ENCODE results near the gene PRR20A.
"Not testable (repeated sequence)": the region's sequence is repeated elsewhere in the genome, so short reads cannot be mapped to it uniquely, and the experiment has no call there.

The PRR20A gene

DNA sequence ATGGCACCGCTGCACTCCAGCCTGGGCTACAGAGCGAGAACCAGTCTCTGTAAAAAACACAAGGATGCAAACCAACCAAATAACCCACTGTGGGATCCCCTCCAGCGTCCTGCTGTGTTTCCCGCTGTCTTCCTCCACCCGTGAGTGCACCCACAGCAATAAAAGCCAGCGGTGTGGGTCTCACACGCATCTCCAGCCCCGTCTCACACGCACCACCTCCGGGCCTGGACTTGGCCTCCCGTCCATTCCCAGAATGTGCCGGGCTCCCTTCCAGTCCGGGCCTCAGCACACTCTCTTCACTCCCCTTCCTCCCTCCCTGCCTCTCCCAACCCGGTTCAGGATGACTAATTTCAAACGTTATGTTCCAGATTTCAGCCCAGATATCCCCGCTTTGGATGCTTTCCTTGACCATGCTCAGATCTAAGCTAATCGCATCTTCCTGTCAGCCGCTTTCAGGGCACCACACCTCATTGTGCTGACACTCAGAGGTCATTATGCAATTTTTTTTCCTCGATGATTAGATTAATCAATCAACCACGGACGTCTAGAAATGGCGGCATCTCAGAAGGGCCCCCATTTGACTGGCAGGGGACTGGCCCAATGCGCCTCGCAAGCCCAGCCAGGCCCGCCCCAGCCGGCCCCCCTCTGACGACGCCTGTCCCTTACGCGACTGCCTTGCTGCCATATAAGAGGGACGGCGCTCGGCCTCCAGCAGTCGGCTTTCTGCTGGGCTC, at the start of gene PRR20A:
TSS of gene PRR20A (plus strand) at position 684 of the 734 bp plus-strand sequence. CDS start 387 bp downstream, outside the sequence.
- DNase-seq, result not testable (repeated sequence)

DNA sequence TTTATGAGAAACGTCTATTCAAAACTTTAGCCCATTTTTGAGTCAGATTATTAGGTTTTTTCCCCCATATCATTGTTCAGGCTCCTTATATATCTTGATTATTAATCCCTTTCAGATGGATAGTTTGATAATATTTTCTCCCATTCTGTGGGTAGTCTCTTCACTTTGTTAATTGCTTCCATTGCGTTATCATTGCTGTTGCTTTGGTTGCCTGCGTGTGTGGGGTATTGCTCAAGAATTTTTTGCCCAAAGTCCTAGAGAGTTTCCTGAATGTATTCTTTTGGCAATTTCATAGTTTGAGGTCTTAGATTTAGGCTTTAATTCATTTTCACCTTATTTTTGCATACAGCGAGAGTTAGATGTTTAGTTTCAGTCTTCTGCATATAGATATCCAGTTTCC, 25.8 kb upstream of the PRR20A start:
- DNase-seq, result no peak

DNA sequence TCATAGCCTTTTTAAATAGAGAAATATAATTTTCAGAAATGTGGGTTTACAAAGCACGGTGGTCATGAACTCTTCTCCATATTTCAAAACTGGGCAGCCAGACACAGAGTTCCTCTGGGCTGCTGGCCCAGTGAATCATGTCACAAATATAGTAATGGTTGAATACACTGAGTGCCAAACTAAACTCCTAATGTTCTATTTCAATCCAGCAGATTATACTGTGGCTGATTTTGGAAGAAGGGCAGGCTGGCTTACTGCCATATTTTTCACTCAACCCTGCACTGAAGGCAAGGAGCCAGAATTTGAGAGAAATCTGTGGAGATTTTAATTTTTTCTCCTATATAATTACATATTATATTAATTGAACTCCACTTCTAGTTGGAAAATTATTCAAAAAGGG, 17.0 kb upstream of the PRR20A start:
- DNase-seq, result peak; percentile 56

DNA sequence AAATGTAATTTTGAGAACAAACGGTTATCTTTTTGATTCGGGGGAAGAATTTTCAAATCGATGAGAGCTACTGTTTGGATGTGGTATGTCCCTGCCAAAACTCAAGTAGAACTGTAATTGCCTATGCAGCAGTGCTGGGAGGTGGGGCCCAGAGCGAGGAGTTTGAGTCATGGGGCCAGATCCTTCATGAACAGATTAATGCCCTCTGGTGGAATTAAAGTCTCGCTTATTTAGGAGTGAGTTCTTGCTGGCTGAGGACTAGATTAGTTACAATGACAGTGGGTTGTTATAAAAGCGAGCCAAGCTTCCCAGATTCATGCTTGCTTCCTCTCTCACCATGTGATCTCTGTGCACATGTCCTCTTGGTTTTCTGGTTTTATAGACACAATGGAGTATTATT, 11.8 kb upstream of the PRR20A start:
- no peak for DNase-seq

DNA sequence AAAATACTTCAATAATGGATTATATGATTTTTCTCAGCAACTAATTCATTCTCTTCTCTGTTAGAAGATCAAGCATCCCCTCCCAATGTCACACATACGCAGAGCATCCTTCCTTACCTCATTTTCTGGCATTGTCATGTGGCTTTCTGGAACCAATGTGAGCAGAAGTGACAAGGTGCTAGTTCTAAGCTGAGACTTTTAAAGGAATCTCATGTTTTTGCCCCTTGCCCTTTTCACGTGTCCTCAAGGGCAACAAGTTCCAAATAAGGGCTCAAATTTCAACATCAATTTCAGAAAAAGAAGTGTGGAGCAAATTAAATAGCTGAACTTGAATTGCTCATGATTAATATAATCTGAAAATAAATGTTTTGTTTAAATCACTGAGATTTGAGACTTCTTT, 4.6 kb upstream of the PRR20A start:
- no peak for DNase-seq

DNA sequence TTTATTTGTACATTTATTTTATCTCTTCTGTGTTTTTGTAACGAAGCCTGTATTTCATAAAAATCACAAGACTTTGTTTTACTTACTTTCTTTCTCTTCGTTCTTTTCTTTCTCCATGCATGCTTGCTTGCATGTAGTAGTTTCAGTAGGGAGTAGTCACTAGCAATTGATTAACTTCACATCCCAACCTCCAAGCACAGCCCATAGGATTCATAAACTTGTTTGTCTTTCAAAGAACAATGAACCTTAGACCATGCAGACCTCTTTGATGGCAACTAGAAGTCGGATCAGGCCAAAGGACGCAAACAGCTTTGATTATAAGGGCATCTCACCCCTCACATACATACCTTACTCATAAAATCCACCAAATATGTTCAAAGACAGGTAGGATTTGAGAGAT, 3.1 kb upstream of the PRR20A start:
- no peak for DNase-seq

DNA sequence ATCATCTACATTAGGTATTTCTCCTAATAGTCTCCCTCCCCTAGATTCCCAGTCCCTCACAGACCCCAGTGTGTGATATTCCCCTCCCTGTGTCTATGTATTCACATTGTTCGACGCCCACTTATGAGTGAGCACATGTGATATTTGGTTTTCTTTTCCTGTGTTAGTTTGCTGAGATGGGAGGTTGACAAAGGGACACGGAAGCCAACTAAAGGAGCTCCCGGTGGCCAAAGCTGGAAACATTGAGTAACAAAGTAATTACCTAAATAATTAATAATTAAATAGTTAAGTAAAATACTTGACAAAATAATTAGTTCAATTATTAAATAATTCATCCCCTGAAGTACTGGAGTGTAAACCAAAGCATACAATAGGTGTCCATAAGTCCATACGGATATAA, 1.7 kb upstream of the PRR20A start:
- DNase-seq, result no peak

DNA sequence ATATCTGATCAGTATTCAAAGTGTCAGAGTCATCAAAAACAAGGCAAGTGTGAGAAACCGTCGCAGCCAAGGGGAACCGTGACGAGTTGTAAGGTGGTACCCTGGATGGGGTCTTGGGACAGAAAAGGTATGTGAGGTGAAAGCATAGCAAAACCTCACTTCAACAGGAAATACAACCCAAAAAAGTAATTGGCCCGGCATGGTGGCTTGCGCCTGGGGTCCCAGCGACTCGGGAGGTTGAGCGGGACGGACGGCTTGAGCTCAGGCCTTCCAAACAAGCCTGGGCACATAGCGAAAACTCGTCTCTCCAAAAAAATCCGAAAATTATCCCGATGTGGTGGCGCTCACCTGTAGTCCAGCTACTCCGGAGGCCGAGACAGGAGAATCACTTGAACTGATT, 937 bp upstream of the PRR20A start:
- not testable (repeated sequence) for DNase-seq

DNA sequence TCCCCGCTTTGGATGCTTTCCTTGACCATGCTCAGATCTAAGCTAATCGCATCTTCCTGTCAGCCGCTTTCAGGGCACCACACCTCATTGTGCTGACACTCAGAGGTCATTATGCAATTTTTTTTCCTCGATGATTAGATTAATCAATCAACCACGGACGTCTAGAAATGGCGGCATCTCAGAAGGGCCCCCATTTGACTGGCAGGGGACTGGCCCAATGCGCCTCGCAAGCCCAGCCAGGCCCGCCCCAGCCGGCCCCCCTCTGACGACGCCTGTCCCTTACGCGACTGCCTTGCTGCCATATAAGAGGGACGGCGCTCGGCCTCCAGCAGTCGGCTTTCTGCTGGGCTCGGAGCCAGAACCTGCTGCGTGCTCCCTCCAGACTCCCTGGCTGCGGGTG, 6.5 kb downstream of the PRR20A start, which contains the start of gene PRR20B:
TSS of gene PRR20B (plus strand) at position 301 of the 400 bp plus-strand sequence. CDS start 387 bp downstream, outside the sequence.
- not testable (repeated sequence) for DNase-seq

DNA sequence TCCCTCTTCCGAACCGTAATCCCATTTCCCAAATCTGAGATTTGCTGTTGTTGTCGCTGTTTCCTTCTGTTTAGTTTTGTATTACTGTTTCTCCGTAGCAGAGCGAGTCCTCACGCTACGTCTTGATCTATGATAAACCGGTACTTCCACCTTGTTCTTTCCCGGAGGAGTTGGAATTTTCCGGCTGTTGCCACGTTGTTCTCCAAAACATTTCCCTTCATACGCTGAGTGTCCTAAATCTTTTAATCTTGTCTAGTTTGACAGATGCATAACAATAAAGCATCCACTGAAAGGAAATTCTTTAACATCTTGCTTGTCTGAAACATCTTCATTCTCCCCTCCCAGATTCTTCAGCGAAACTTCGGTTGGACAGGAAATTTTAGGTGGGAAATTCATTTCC, 7.4 kb downstream of the PRR20A start:
- not testable (repeated sequence) for DNase-seq

DNA sequence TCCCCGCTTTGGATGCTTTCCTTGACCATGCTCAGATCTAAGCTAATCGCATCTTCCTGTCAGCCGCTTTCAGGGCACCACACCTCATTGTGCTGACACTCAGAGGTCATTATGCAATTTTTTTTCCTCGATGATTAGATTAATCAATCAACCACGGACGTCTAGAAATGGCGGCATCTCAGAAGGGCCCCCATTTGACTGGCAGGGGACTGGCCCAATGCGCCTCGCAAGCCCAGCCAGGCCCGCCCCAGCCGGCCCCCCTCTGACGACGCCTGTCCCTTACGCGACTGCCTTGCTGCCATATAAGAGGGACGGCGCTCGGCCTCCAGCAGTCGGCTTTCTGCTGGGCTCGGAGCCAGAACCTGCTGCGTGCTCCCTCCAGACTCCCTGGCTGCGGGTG, 13.0 kb downstream of the PRR20A start, which contains the start of gene PRR20C:
TSS of gene PRR20C (plus strand) at position 301 of the 400 bp plus-strand sequence. CDS start 387 bp downstream, outside the sequence.
- not testable (repeated sequence) for DNase-seq

DNA sequence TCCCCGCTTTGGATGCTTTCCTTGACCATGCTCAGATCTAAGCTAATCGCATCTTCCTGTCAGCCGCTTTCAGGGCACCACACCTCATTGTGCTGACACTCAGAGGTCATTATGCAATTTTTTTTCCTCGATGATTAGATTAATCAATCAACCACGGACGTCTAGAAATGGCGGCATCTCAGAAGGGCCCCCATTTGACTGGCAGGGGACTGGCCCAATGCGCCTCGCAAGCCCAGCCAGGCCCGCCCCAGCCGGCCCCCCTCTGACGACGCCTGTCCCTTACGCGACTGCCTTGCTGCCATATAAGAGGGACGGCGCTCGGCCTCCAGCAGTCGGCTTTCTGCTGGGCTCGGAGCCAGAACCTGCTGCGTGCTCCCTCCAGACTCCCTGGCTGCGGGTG, 19.6 kb downstream of the PRR20A start, which contains the start of gene PRR20D:
TSS of gene PRR20D (plus strand) at position 301 of the 400 bp plus-strand sequence. CDS start 387 bp downstream, outside the sequence.
- not testable (repeated sequence) for DNase-seq

DNA sequence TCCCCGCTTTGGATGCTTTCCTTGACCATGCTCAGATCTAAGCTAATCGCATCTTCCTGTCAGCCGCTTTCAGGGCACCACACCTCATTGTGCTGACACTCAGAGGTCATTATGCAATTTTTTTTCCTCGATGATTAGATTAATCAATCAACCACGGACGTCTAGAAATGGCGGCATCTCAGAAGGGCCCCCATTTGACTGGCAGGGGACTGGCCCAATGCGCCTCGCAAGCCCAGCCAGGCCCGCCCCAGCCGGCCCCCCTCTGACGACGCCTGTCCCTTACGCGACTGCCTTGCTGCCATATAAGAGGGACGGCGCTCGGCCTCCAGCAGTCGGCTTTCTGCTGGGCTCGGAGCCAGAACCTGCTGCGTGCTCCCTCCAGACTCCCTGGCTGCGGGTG, 26.2 kb downstream of the PRR20A start, which contains the start of gene PRR20E:
TSS of gene PRR20E (plus strand) at position 301 of the 400 bp plus-strand sequence. CDS start 387 bp downstream, outside the sequence.
- not testable (repeated sequence) for DNase-seq

DNA sequence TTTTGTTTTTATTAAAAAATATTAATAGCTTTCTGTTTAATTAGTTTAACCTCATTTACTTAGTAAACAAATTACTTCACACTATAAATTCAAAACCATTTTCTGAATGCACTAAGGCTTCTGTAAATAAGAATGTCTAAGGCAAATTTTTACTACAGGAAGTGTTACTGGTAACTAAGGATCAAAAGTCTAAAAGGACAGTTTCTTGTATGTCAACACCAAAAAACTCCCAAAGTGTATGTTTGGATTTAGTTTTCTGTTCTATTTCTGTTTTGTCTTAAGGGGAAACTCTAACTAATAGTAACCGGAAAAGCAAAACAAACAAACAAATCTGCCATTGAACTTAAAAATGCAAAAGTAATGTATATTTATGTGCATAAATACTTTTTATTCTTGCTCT, 50.9 kb downstream of the PRR20A start:
- DNase-seq, result no peak

All from NCI-H1092 (cell line).